ENCODE measurements around the gene CPT1C.

DNA sequence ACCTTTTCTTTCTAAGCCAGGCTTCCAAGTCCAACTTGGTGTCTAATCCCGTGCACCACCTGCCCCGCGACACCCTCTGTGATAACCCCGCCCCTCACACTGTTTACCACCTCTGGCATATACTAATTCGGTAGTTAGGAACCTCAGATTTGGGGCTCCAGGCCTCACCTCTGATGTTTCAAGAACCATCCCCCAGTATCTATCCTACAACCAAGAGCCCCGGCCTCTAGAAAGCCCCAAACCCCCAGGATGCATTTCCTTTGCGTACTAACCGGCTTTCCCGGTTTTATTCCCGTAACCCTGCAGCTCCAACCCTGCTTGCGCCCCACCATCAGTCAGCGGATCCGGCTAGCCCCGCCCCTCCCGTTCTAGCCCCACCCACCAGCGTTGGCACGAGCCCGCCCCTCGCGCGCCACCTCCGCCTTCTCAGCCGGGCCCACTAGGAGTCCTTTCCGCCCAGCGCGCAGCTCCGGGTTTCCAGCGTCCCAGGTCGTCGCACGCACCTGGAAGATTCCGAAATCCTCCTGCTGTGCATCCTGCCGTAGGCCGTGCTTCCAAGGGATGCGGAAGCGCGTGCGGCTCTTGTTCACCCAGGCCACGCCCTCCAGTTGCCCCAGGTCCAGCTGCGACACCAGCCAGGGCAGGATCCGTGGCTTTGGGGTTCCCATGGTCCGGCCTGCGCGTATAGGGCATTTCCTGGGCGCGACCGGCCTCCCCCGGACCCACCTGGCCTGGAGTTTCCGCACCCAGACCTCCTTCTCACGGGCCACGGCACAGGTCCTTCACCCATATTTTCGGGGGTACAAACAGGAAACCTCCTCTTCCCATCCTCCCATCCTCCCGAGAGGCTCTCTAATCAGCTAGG is 26.5 kb upstream of the CPT1C start:
- TF ChIP-seq, protein P1, sequence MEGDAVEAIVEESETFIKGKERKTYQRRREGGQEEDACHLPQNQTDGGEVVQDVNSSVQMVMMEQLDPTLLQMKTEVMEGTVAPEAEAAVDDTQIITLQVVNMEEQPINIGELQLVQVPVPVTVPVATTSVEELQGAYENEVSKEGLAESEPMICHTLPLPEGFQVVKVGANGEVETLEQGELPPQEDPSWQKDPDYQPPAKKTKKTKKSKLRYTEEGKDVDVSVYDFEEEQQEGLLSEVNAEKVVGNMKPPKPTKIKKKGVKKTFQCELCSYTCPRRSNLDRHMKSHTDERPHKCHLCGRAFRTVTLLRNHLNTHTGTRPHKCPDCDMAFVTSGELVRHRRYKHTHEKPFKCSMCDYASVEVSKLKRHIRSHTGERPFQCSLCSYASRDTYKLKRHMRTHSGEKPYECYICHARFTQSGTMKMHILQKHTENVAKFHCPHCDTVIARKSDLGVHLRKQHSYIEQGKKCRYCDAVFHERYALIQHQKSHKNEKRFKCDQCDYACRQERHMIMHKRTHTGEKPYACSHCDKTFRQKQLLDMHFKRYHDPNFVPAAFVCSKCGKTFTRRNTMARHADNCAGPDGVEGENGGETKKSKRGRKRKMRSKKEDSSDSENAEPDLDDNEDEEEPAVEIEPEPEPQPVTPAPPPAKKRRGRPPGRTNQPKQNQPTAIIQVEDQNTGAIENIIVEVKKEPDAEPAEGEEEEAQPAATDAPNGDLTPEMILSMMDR (optimal IDR thresholded peaks at IDR 0.05 in 1 of 3, IDR thresholded peaks at IDR 0.05 in 1 of 3, conservative IDR thresholded peaks at IDR 0.05 in 1 of 3; ENCODE audit: extremely low read depth in 1 of 3, insufficient read depth in 2 of 3, low read length in 3 of 3) = peak in 1 of 3 experiments; percentile 26
- no peak for TF ChIP-seq EZH2 (IDR thresholded peaks at IDR 0.05; ENCODE audit: low read length)

Measured in keratinocyte (primary cell).